Common myeloid progenitor, CD34-positive (primary cell): ENCODE measurements around the gene SSBP4.

Experiments used
- CTCF ChIA-PET: fragments of 350-600 bp; sonication (Branson Sonifier 250); formaldehyde crosslinking; loops from one replicate; lab custom pipeline; 2021; ENCODE audit warnings: antibody characterized with exemption; lab: Charles Lee
- POLR2A ChIA-PET: fragments of 350-600 bp; sonication (Branson Sonifier 250); formaldehyde crosslinking; loops from one replicate; lab custom pipeline; 2021; ENCODE audit warnings: antibody characterized with exemption; lab: Charles Lee
- DNase-seq, 3 donors: peaks; one replicate each; pipeline versions ENCODE4 v3.0.0 to v3.0.0-alpha.2; 2013
- H3K27ac ChIP-seq, 2 experiments: 1 replicate in 1 of 2; 2 replicates in 1 of 2; pipeline ENCODE4 v1.7.0; 2013; ENCODE audit warnings: inconsistent platforms in 2 of 2, low read length in 2 of 2, mild to moderate bottlenecking in 2 of 2, low read depth in 1 of 2, moderate library complexity in 1 of 2; ENCODE audit not compliant: severe bottlenecking in 2 of 2, insufficient read depth in 1 of 2, poor library complexity in 1 of 2
- H3K27me3 ChIP-seq, 5 experiments: replicated peaks in 2 of 5; 1 replicate in 3 of 5; 2 replicates in 2 of 5; pipeline versions ENCODE4 v1.6.1 to v1.7.0; 2013; ENCODE audit warnings: low read length in 4 of 5, mild to moderate bottlenecking in 2 of 5, moderate library complexity in 2 of 5, inconsistent platforms in 1 of 5; ENCODE audit not compliant: insufficient read depth in 5 of 5, control insufficient read depth in 4 of 5
- H3K36me3 ChIP-seq, 4 experiments: 1 replicate in 2 of 4; 2 replicates in 2 of 4; pipeline versions ENCODE4 v1.6.1 to v1.7.0; 2013; ENCODE audit warnings: low read length in 3 of 4, control low read depth in 1 of 4, mild to moderate bottlenecking in 1 of 4; ENCODE audit not compliant: control insufficient read depth in 4 of 4, insufficient read depth in 4 of 4
- H3K4me1 ChIP-seq, 4 experiments: 1 replicate in 3 of 4; 2 replicates in 1 of 4; pipeline versions ENCODE4 v1.6.1 to v1.7.1; 2013; ENCODE audit warnings: low read length in 3 of 4, mild to moderate bottlenecking in 3 of 4, control low read depth in 1 of 4, inconsistent platforms in 1 of 4, moderate library complexity in 1 of 4; ENCODE audit not compliant: control insufficient read depth in 4 of 4, insufficient read depth in 4 of 4; ENCODE audit errors: control extremely low read depth in 1 of 4
- H3K4me3 ChIP-seq, 7 experiments: 1 replicate in 4 of 7; 2 replicates in 3 of 7; pipeline versions ENCODE4 v1.5.1 to v1.7.0; 2013; ENCODE audit warnings: mild to moderate bottlenecking in 7 of 7, low read length in 6 of 7, moderate library complexity in 6 of 7, inconsistent platforms in 2 of 7, low read depth in 2 of 7, control low read depth in 1 of 7; ENCODE audit not compliant: insufficient read depth in 4 of 7, control insufficient read depth in 1 of 7; ENCODE audit errors: extremely low read depth in 1 of 7
- H3K9me3 ChIP-seq, 5 experiments: 1 replicate in 4 of 5; 2 replicates in 1 of 5; pipeline versions ENCODE4 v1.6.1 to v1.7.1; 2013; ENCODE audit warnings: low read length in 4 of 5, mild to moderate bottlenecking in 2 of 5, inconsistent platforms in 1 of 5, low read depth in 1 of 5, moderate library complexity in 1 of 5; ENCODE audit not compliant: control insufficient read depth in 4 of 5, insufficient read depth in 2 of 5; ENCODE audit errors: control extremely low read depth in 1 of 5
- WGBS: methylation state at CpG from one replicate; pipeline ENCODE4 v1.1.5; 2013; ENCODE audit not compliant: insufficient coverage; 5-methylcytosine and 5-hydroxymethylcytosine counted together

SSBP4 gene

DNA sequence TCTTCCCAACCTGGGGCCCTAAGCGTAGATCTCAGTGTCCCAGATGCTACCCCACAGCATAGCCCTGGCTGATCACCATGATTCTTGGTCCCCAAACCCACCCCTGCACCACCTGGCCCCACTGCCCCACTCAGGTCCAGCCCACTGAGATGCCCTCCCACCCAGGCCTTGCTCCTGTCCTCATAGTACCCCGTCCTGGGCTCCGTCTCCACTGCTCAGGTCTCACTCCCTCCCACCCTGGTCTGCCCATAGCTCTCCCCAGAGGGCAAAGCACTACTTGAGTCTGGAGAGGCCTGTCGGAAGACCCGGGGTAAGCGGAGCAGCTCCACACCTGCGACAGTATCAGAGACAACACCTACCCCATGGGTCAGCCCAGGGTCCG, 54.5 kb downstream of the SSBP4 start:
- ChIA-PET CTCF (interaction anchor here (0.6 to 4.2 kb wide), 8 partner anchors 12 to 203 kb away, joined by 3 to 18 read pairs (median 4); no protein-coding TSS in a partner anchor), POLR2A (no interaction called here)
- Histone ChIP-seq H3K27me3 (no peaks in the 10 kb centered on the region), H3K9me3 (no peaks in the 10 kb centered on the region), H3K4me1 (peaks cover 0 to 28% (median 4%) of the 10 kb centered on the region in 4 experiments), H3K4me3 (no peak overlapping the region), H3K36me3 (peaks cover 0 to 14% (median 5%) of the 10 kb centered on the region in 4 experiments), H3K27ac (no peak overlapping the region)
- WGBS, result 96% methylated on average over 5 of the region's 8 CpGs
- no peak for DNase-seq

DNA sequence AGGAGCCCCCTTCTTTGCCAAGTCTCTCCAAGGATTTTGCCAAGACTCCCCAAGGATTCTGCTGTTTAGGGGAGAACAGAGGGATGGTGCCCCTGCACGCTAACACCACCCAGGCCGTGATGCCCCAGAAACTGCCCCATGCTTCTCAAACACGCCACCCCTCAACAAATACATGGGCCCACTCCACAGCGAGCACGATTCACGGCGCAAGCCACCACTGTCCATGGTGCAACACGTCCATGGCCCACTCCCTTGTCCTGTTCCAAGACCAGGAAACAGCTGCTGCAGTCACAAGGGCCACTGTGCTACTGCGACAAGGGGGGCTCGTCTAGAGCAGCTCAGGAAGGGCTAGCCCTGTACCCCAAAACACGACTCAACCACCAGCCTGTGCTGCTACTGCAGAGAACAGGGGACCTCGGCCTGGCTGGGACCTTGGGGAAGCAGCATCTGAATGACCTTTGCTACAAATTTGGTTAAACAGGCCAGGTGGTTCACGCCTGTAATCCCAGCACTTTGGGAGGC, 55.2 kb downstream of the SSBP4 start:
- ChIA-PET CTCF (interaction anchor here (1.0 to 4.2 kb wide), 9 partner anchors 8 to 202 kb away, joined by 3 to 18 read pairs (median 4); no protein-coding TSS in a partner anchor), POLR2A (no interaction called here)
- no peak for DNase-seq

DNA sequence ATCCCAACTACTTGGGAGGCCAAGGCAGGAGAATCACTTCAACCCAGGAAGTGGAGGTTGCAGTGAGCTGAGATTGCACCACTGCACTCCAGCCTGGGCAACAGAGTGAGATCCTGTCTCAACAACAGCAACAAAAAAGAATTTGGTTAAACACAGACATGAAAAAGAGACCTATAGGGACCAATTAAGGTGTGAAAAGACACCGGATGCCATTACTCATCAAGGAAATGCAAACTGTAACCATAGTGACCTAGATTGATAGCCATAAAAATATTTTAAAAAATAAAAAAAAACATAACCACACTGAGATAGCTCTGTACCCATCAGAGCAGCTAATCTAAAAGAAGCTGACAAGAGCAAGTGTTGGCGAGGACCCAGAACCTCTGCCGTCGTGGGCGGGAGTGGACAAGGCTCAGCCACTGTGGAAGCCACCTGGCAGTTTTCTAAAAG, 55.8 kb downstream of the SSBP4 start:
- WGBS, result 95% methylated on average over 4 of the region's 5 CpGs
- H3K27ac ChIP-seq, result no peak overlapping the region
- ChIA-PET POLR2A (no interaction called here), CTCF (interaction anchor here (1.0 to 4.2 kb wide), 7 partner anchors 9 to 45 kb away, joined by 3 to 18 read pairs (median 5); no protein-coding TSS in a partner anchor)
- DNase-seq, result no peak
- H3K27me3 ChIP-seq, result no peaks in the 10 kb centered on the region
- H3K4me1 ChIP-seq, result peaks cover 0 to 41% (median 16%) of the 10 kb centered on the region in 4 experiments
- H3K9me3 ChIP-seq, result no peaks in the 10 kb centered on the region
- H3K36me3 ChIP-seq, result peaks cover 0 to 11% (median 5%) of the 10 kb centered on the region in 4 experiments
- no peak overlapping the region for H3K4me3 ChIP-seq

More for the DNA sequence above, 55.2 kb downstream of the SSBP4 start:
- H3K4me1 ChIP-seq, result peaks cover 0 to 35% (median 11%) of the 10 kb centered on the region in 4 experiments
- peaks cover 0 to 11% (median 5%) of the 10 kb centered on the region in 4 experiments for H3K36me3 ChIP-seq
- 87% methylated on average over 11 of the region's 13 CpGs for WGBS
- no peak overlapping the region for H3K27ac ChIP-seq
- no peak overlapping the region for H3K4me3 ChIP-seq
- H3K9me3 ChIP-seq, result no peaks in the 10 kb centered on the region
- H3K27me3 ChIP-seq, result no peaks in the 10 kb centered on the region

DNA sequence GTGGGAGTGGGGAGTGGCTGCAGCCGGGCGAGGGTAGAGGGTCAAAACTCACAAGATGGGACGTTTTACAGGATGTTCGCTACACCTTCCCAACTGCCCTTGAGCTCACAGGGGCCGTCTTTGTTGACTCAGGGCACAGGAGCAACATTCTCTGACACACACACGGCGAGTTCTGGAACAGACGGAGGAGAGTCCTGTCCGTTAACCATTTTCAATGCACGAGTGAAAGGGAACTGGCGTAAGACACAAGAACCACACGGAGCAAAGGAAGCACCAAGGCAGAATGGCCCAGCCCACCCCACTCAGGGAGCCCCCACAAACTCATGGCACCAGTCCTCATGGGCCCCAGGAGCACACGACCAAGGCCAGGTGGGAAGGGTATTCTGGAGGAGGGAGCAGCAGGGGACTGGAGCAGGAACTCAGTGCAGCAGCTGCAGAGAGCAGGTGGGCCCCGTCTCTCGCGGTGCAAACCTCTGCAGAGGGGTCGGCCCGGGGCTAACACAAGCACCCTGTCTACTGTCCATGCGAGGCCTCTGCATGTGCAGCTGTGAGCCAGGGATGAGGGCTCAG, 56.6 kb downstream of the SSBP4 start:
- WGBS, result 84% methylated on average over 18 of the region's 19 CpGs
- no peak overlapping the region for H3K4me3 ChIP-seq
- H3K4me1 ChIP-seq, result peaks cover 0 to 49% (median 20%) of the 10 kb centered on the region in 4 experiments
- CTCF ChIA-PET, result interaction anchor here (1.0 to 4.2 kb wide), 6 partner anchors 9 to 45 kb away, joined by 3 to 18 read pairs (median 5); no protein-coding TSS in a partner anchor
- POLR2A ChIA-PET, result no interaction called here
- no peak overlapping the region for H3K27ac ChIP-seq
- no peaks in the 10 kb centered on the region for H3K9me3 ChIP-seq
- no peak for DNase-seq
- peaks cover 0 to 11% (median 5%) of the 10 kb centered on the region in 4 experiments for H3K36me3 ChIP-seq
- no peaks in the 10 kb centered on the region for H3K27me3 ChIP-seq

DNA sequence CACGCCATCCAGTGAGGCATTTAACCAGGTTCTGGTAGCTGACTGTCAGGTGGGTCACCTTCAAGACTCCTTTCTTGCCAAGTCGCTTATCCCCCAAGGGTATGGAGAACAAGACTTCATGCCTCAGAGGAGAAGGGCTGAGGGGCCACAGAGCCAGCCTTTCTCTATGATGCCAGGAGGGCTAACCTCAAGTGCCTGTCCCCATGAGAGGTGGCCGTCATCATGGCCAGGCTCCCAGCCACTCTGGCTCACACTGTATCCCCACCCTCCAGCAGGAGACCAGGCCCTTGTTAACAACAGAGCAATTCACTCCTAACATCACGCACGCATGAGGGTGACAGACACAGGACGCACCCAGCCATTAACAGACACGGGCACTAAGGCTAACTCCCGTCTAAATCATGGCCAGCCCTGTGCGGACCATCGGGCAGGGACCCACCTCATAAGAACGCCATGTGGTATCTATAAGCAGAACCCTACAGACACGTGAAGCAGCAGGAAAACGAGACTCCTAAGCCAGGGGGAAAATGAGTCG, 57.4 kb downstream of the SSBP4 start:
- H3K9me3 ChIP-seq, result no peaks in the 10 kb centered on the region
- ChIA-PET CTCF (interaction anchor here (0.7 to 2.3 kb wide), 7 partner anchors 9 to 198 kb away, joined by 3 to 6 read pairs (median 3); no protein-coding TSS in a partner anchor), POLR2A (no interaction called here)
- H3K36me3 ChIP-seq, result peaks cover 0 to 11% (median 5%) of the 10 kb centered on the region in 4 experiments
- no peak overlapping the region for H3K27ac ChIP-seq
- 93% methylated on average over 13 of the region's 14 CpGs for WGBS
- no peak overlapping the region for H3K4me3 ChIP-seq
- no peak for DNase-seq
- H3K27me3 ChIP-seq, result no peaks in the 10 kb centered on the region
- peaks cover 0 to 54% (median 20%) of the 10 kb centered on the region in 4 experiments for H3K4me1 ChIP-seq

DNA sequence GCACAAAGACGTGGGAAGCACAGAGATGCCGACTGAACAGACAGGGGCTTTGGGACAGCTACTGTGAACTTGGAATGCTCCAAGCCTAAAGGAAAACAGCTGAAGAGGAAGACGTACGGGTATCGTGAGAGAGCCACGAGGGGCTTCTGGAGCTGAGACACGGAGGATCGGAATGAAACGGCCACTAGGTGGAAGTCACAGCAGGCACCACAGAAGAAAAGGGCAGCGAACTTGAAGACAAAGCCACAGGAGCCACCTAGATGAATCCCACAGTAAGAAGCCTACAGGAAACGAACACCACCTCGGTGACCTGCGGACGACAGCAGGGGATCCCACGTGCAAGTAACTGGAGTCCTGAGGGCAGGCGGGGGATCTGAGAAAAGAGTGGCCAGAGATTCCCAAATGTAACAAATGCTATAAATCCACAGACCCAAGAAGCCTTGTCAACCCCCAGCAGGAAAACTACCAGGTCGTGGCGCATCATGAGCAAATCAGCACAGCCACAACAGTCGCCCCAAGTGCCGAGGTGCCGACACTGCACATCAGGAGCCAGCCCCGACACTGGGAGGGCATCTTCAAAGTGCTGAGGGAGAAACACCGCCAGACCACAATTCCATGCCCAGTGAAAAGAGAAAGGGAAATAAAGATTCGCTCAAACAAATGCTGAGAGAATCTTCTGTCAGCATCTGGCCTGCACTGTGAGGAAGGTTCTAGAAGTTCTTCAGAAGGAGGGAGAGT, 58.0 kb downstream of the SSBP4 start:
- 93% methylated on average over 22 of the region's 24 CpGs for WGBS
- CTCF ChIA-PET, result interaction anchor here (0.7 to 1.8 kb wide), 8 partner anchors 8 to 198 kb away, joined by 3 to 9 read pairs (median 3); no protein-coding TSS in a partner anchor
- H3K27ac ChIP-seq, result no peak overlapping the region
- H3K4me3 ChIP-seq, result no peak overlapping the region
- DNase-seq, result no peak
- no peaks in the 10 kb centered on the region for H3K9me3 ChIP-seq
- peaks cover 0 to 54% (median 20%) of the 10 kb centered on the region in 4 experiments for H3K4me1 ChIP-seq
- peaks cover 0 to 9% (median 5%) of the 10 kb centered on the region in 4 experiments for H3K36me3 ChIP-seq
- H3K27me3 ChIP-seq, result no peaks in the 10 kb centered on the region
- POLR2A ChIA-PET, result no interaction called here
